Activated naive CD4-positive, alpha-beta T cell treated with anti-CD3 and anti-CD28 coated beads, Interleukin-2, amount 50 U/mL, for 24 hours (primary cell): Measurements from ENCODE around the gene SH3RF3.

Experiments
- H3K27ac Mint-ChIP-seq: one replicate; pipeline ENCODE4 v1.8.0; 2021; ENCODE audit warnings: mild to moderate bottlenecking, mixed read lengths
- H3K27me3 Mint-ChIP-seq: one replicate; pipeline ENCODE4 v1.8.0; 2021; ENCODE audit warnings: mixed read lengths
- H3K36me3 Mint-ChIP-seq: one replicate; pipeline ENCODE4 v1.8.0; 2021; ENCODE audit warnings: mixed read lengths
- H3K4me1 Mint-ChIP-seq: one replicate; pipeline ENCODE4 v1.8.0; 2021; ENCODE audit warnings: mixed read lengths
- H3K4me3 Mint-ChIP-seq: one replicate; pipeline ENCODE4 v1.8.0; 2021; ENCODE audit warnings: mild to moderate bottlenecking, mixed read lengths
- H3K9me3 Mint-ChIP-seq: one replicate; pipeline ENCODE4 v1.8.0; 2021; ENCODE audit warnings: mixed read lengths

Gene SH3RF3

GRCh38 chr2:109129356-109129920 is 433 bp downstream of the SH3RF3 start:
- no peaks in the 10 kb centered on the region for H3K9me3 Mint-ChIP-seq
- no peaks in the 10 kb centered on the region for H3K36me3 Mint-ChIP-seq
- peaks cover 2% of the 10 kb centered on the region for H3K27me3 Mint-ChIP-seq
- peaks cover 50% of the 10 kb centered on the region for H3K4me1 Mint-ChIP-seq
- no peak overlapping the region for H3K27ac Mint-ChIP-seq
- H3K4me3 Mint-ChIP-seq: peak overlapping the region; percentile 69

GRCh38 chr2:109129921-109130722 is 1.1 kb downstream of the SH3RF3 start:
- Mint-ChIP-seq H3K4me3 (peak overlapping the region; percentile 93), H3K9me3 (no peaks in the 10 kb centered on the region), H3K27me3 (peaks cover 2% of the 10 kb centered on the region), H3K4me1 (peaks cover 49% of the 10 kb centered on the region), H3K36me3 (no peaks in the 10 kb centered on the region), H3K27ac (peak overlapping the region; percentile 82)

GRCh38 chr2:109130723-109130995 is 1.7 kb downstream of the SH3RF3 start:
- Mint-ChIP-seq H3K4me3 (peak overlapping the region; percentile 64), H3K9me3 (no peaks in the 10 kb centered on the region), H3K27ac (no peak overlapping the region), H3K36me3 (no peaks in the 10 kb centered on the region), H3K4me1 (peaks cover 50% of the 10 kb centered on the region), H3K27me3 (peaks cover 2% of the 10 kb centered on the region)

GRCh38 chr2:109131777-109132176 is 2.8 kb downstream of the SH3RF3 start:
- no peak overlapping the region for H3K4me3 Mint-ChIP-seq
- H3K4me1 Mint-ChIP-seq: peaks cover 41% of the 10 kb centered on the region
- peaks cover 2% of the 10 kb centered on the region for H3K27me3 Mint-ChIP-seq
- H3K27ac Mint-ChIP-seq: no peak overlapping the region
- H3K9me3 Mint-ChIP-seq: no peaks in the 10 kb centered on the region
- no peaks in the 10 kb centered on the region for H3K36me3 Mint-ChIP-seq

- no peak overlapping the region for H3K27ac Mint-ChIP-seq
- peaks cover 2% of the 10 kb centered on the region for H3K27me3 Mint-ChIP-seq
- H3K36me3 Mint-ChIP-seq: no peaks in the 10 kb centered on the region
- H3K4me3 Mint-ChIP-seq: no peak overlapping the region
- H3K9me3 Mint-ChIP-seq: no peaks in the 10 kb centered on the region
- H3K4me1 Mint-ChIP-seq: peaks cover 37% of the 10 kb centered on the region
These were observed 3.6 kb downstream of the SH3RF3 start for GRCh38 chr2:109132626-109133025.

GRCh38 chr2:109133746-109134145 is 4.7 kb downstream of the SH3RF3 start:
- peaks cover 2% of the 10 kb centered on the region for H3K27me3 Mint-ChIP-seq

GRCh38 chr2:109134741-109135358 is 5.8 kb downstream of the SH3RF3 start:
- Mint-ChIP-seq H3K9me3 (no peaks in the 10 kb centered on the region), H3K4me3 (no peak overlapping the region), H3K36me3 (no peaks in the 10 kb centered on the region), H3K27me3 (peaks cover 2% of the 10 kb centered on the region), H3K27ac (no peak overlapping the region), H3K4me1 (peaks cover 40% of the 10 kb centered on the region)

More at GRCh38 chr2:109133746-109134145, 4.7 kb downstream of the SH3RF3 start:
- H3K4me3 Mint-ChIP-seq: no peak overlapping the region
- no peaks in the 10 kb centered on the region for H3K36me3 Mint-ChIP-seq
- no peaks in the 10 kb centered on the region for H3K9me3 Mint-ChIP-seq
- H3K27ac Mint-ChIP-seq: no peak overlapping the region
- peaks cover 40% of the 10 kb centered on the region for H3K4me1 Mint-ChIP-seq

- no peak overlapping the region for H3K27ac Mint-ChIP-seq
- H3K9me3 Mint-ChIP-seq: no peaks in the 10 kb centered on the region
- H3K27me3 Mint-ChIP-seq: no peaks in the 10 kb centered on the region
These were observed 6.6 kb downstream of the SH3RF3 start for GRCh38 chr2:109135359-109136197.

GRCh38 chr2:109136542-109136941 is 7.5 kb downstream of the SH3RF3 start:
- Mint-ChIP-seq H3K9me3 (no peaks in the 10 kb centered on the region), H3K36me3 (no peaks in the 10 kb centered on the region), H3K27ac (no peak overlapping the region), H3K27me3 (no peaks in the 10 kb centered on the region), H3K4me1 (peaks cover 26% of the 10 kb centered on the region), H3K4me3 (no peak overlapping the region)

More at GRCh38 chr2:109135359-109136197, 6.6 kb downstream of the SH3RF3 start:
- Mint-ChIP-seq H3K4me1 (peaks cover 33% of the 10 kb centered on the region), H3K36me3 (no peaks in the 10 kb centered on the region), H3K4me3 (no peak overlapping the region)

GRCh38 chr2:109137616-109138015 is 8.6 kb downstream of the SH3RF3 start:
- Mint-ChIP-seq H3K9me3 (no peaks in the 10 kb centered on the region), H3K27ac (no peak overlapping the region), H3K4me1 (peaks cover 27% of the 10 kb centered on the region), H3K4me3 (no peak overlapping the region), H3K36me3 (no peaks in the 10 kb centered on the region), H3K27me3 (no peaks in the 10 kb centered on the region)

GRCh38 chr2:109138449-109138848 is 9.4 kb downstream of the SH3RF3 start:
- Mint-ChIP-seq H3K9me3 (no peaks in the 10 kb centered on the region), H3K4me3 (no peak overlapping the region), H3K27ac (no peak overlapping the region), H3K27me3 (no peaks in the 10 kb centered on the region), H3K36me3 (no peaks in the 10 kb centered on the region), H3K4me1 (peaks cover 34% of the 10 kb centered on the region)

GRCh38 chr2:109139002-109139401 is 10.0 kb downstream of the SH3RF3 start:
- H3K27ac Mint-ChIP-seq: no peak overlapping the region
- H3K4me1 Mint-ChIP-seq: peaks cover 34% of the 10 kb centered on the region
- H3K9me3 Mint-ChIP-seq: no peaks in the 10 kb centered on the region
- no peaks in the 10 kb centered on the region for H3K36me3 Mint-ChIP-seq
- no peak overlapping the region for H3K4me3 Mint-ChIP-seq
- H3K27me3 Mint-ChIP-seq: no peaks in the 10 kb centered on the region

- Mint-ChIP-seq H3K36me3 (no peaks in the 10 kb centered on the region), H3K4me3 (no peak overlapping the region), H3K27ac (no peak overlapping the region), H3K4me1 (peaks cover 40% of the 10 kb centered on the region), H3K27me3 (no peaks in the 10 kb centered on the region), H3K9me3 (no peaks in the 10 kb centered on the region)
These were observed 10.9 kb downstream of the SH3RF3 start for GRCh38 chr2:109139865-109140396.

- Mint-ChIP-seq H3K36me3 (no peaks in the 10 kb centered on the region), H3K27me3 (no peaks in the 10 kb centered on the region), H3K27ac (no peak overlapping the region), H3K9me3 (no peaks in the 10 kb centered on the region), H3K4me3 (no peak overlapping the region), H3K4me1 (peaks cover 43% of the 10 kb centered on the region)
These were observed 12.1 kb downstream of the SH3RF3 start for GRCh38 chr2:109141006-109141600.

- H3K27me3 Mint-ChIP-seq: no peaks in the 10 kb centered on the region
- H3K36me3 Mint-ChIP-seq: no peaks in the 10 kb centered on the region
- H3K9me3 Mint-ChIP-seq: no peaks in the 10 kb centered on the region
- peaks cover 43% of the 10 kb centered on the region for H3K4me1 Mint-ChIP-seq
- H3K27ac Mint-ChIP-seq: no peak overlapping the region
- H3K4me3 Mint-ChIP-seq: no peak overlapping the region
These were observed 12.8 kb downstream of the SH3RF3 start for GRCh38 chr2:109141727-109142283.
